GM19467 (cell line): ENCODE results near the gene LCN2.
"Not testable (repeated sequence)": the region's sequence is repeated elsewhere in the genome, so short reads cannot be mapped to it uniquely, and the experiment has no call there.

Experiments used
- ATAC-seq: cut with Tn5 transposase; IDR thresholded peaks from one replicate; pipeline ENCODE4 v1.9.1; 2021; ENCODE audit warnings: mild to moderate bottlenecking, moderate library complexity; ENCODE audit not compliant: unreplicated experiment

LCN2 gene

DNA sequence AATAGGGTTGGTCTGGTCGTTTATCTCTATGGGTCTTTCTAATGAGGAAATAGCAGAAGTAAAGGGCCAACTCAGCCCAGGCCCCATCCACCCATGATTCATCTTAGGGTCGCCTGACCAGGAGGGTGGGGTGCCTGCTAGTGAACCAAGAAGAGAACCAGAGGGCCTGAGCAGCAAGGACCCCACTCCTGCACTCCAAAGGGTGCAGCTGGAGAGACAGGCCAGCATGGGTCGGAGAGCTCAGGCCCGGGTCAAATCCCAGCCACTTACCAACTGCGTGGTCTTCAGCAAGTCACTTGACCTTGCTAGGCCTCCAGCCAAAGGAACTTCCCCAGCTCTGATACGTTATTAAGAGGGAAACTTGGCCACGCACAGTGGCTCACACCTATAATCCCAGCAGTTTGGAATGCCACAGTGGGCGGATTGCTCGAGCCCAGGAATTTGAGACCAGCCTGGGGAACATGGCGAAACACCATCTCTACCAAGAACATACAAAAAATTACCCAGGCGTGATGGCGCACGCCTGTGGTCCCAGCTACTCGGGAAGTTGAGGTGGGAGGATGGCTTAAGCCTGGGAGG, 15.1 kb downstream of the LCN2 start:
- no peak for ATAC-seq

DNA sequence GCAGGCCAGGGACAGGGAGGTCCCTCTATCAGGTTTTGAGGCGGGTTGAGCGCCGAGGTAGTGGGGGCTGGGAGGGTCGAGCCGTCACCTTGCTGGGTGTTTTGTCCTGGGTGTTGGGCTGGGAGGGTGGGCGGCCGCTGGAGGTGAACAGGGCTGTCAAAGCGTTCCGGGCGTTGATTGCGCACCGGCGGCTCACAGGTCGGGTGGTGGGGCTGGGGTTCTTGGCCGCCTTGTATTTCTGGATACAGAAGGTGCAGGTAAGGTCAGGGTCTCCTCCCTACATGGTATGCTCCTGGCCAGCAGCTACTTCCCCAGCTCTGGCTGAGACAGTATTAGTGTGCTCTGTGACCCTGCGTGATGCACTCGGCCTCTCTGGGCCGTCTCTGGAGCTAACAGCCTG, 16.9 kb downstream of the LCN2 start:
- no peak for ATAC-seq

DNA sequence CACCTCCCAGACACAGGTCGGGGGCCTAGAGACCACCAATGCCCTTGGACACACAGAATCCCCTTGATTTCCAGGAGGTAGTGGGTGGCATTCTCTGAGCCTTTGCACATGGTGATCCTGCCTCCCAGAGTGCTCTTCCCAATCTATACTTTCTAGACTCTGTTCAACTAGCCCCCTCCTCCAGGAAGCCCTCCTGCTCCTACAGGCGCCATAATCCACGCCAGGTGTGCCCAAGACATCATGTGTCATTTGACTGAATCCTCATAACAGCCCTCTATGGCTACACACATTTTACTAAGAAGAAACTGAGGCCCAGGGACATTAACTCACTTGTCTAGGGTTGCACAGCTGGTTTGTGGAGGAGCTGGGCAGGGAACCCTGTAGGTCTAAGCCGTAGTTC, 18.0 kb downstream of the LCN2 start:
- no peak for ATAC-seq

DNA sequence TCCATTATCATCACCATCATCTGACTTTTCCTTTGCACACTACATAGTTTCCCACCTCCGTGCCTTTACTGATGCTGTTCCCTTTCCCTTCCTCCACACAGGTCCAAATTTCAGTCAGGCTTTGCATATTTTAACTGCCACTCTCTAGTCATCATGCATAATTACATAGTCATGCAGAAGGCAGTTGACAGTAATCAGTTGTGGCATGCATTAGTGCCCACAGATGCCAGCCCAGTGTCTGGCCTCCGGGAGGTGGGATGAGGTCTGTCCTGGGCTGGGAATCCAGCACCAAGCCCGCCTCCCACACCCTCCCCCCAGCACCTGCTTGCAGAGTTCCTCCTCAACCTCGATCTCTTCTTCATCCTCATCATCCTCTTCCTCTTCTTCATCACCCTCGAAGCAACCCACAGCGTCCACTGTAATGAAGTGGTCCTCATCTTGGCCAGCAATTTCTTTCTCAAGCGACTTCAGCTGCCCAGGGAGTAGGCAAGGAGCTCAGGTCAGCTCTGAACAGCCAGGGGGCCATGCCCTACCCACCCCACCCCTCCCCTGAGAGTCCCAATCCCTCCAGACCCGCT, 19.6 kb downstream of the LCN2 start:
- no peak for ATAC-seq

DNA sequence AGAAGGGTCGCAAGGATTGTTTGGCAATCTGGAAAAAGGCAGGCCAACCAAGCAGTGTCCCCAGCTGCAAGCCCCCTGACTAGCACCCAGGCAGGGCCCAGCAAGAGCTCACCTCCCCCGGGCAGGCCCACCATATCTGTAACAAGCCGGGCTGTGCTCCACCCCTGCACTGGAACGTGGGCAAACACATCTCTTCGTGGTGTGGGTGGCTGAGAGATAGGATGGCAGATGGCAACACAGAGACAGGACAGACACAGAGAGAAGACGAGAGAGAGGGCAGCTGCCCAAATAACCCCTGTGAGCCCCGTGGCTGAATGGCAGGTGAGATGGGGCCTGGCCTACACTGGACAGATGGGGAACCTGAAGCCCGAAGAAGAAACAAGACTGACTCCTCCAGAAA, 20.2 kb downstream of the LCN2 start:
- no peak for ATAC-seq

DNA sequence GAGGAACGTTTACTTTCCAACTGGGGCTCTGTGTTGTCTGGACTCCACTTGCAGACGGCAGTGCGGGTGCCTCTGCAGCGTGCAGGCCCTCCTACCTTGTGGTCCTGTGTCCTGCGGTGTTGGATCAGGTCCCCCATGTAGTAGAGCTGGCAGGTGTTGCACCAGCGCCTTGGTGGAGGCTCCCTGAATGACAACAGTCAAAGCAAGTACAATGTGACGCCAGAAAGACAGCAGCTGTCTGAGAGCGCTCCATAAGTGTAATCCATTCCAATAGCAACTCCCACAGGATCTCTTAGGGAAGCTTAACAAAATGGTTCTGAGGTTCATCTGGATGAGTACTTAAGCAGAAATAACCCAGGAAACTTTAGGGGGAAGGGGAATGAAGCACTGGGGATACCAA, 20.7 kb downstream of the LCN2 start:
- ATAC-seq: no peak

DNA sequence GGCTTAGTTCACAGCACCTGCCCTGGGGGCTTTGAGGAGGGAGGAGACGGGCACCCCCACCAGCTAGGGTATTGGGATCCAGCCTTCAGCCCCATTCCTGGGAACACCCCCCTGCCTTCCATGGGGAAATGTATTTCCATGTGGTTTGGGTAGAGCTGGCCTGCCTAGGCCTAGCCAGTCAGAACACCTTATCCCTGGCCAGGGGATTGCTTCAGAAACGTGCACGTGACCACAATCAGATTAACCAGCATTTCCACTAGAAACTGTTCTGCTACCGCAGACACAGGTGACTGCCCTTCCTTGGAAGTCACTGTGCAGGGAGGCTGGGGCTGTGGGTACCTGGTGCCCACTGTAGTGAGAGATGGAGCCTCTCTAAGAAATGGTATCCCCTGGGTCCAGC, 24.8 kb downstream of the LCN2 start:
- no peak for ATAC-seq

DNA sequence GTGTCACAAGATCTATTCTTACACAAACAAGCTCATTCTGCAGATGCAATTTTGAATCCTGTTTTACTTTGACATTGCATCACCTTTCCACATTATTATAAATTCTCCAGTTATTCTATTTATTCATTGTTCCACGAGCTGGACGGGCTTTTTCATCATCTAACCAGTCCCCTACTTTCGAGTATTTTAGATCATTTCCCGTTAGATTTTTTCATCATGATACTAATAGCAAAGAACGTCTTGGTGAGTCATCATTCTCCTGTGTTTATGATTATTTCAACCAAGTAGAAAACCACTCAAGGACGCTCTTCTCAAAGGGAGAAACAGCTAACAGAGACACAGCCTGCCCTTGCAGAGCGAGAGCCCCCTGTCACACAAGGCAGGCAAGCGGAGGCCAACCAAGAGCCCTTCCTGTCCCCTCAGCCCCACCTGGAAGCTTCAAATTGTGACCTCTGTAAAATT, 25.9 kb downstream of the LCN2 start:
- no peak for ATAC-seq

DNA sequence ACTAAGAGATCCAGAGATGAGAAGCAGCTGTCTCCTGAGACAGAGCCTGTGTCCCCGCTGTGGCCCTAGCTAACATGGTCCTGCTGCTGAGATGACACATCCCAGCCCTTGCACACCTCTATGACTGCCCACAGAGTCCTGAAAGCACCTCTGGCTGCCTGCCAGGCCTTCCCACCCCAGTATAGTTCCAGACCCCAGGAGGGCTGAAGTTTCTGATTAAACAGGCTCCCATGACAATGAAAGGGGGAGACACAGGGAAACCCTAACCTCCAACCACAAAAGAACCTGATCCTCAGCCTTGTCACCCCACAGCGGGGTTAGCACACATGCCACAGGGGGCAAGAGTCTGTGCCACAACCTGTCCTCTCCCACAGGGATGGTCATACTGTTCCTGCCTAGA, 26.5 kb downstream of the LCN2 start:
- ATAC-seq: no peak

DNA sequence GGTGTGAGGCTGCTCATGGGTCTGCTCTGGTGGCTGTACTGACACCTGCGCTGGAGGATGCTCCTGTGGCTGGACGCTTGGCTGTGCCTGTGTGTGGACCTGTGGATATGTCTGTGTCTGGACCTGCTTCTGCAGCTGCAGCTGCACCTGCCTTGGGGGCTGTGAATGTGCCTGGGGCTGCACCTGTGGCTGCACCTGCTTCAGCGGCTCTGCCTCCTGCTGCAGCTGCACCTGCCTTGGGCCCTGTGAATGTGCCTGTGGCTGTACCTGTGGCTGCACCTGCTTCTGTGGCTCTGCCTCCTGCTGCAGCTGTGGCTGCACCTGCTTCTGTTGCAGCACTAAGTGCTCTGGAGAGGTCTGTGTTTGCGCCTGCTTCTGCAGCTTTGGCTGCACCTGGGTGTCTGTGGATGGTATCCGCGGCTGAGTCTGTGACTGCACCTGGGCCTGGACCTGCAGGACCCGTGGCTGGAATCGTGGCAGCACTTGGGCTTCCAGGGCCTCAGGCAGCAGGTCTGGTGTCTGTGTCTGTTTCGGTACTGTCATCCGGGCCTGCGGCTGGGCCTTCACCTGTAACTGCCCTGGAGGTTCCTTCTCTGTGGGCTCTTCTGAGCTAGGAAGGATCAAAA, 29.7 kb downstream of the LCN2 start:
- no peak for ATAC-seq

DNA sequence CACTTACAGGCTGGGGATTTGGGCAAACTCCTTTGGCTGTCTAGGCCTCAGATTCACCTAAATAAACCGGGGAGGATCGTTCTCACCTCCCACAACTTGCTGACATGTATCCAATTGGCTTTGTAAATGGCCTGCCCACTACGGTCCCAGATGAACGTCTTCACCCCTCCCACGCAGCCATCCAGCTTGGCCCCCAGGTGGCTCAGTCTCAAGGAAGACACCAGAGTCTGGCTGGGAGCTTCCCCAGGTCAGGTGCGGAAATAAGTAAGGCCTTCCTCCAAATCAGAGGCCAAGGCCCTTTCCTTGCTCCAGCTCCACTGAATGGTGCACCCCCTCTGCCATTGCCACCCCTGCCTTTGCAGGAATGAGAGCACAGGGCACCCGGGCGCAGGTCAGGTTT, 30.7 kb downstream of the LCN2 start:
- no peak for ATAC-seq

DNA sequence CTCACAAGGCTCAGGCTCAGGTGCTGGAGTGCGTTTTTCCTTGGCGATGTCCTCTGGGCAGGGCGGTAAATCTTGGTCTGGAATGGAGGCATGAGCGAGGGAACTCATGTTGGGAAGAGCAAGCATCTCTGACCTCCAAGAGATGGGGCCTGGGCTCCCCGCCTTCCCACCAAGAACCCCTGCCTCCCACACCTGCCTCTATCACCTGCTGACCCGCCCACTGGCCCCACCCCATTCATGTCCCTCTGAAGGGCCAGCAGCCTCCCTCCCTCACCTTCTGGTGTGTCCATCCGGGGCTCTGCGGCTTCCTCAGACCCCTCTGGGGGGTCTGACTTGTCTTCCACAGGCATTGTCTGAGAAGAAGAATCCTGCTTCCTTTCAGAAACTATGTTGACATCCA, 31.2 kb downstream of the LCN2 start:
- no peak for ATAC-seq

DNA sequence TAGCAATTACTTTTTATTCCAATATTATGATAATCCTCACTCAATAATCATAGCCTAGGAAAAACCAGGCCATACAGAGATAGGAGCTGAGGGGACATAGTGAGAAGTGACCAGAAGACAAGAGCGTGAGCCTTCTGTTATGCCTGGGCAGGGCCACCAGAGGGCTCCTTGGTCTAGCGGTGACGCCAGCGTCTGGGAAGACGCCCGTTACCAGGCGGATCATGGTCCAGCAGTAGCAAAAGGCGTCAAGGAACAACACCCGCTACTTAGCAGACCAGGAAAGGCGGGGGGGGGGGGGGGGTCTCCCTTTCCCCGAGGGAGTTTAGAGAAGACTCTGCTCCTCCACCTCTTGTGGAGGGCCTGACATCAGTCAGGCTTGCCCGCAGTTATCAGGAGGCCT, 32.2 kb downstream of the LCN2 start:
- ATAC-seq: not testable (repeated sequence)

DNA sequence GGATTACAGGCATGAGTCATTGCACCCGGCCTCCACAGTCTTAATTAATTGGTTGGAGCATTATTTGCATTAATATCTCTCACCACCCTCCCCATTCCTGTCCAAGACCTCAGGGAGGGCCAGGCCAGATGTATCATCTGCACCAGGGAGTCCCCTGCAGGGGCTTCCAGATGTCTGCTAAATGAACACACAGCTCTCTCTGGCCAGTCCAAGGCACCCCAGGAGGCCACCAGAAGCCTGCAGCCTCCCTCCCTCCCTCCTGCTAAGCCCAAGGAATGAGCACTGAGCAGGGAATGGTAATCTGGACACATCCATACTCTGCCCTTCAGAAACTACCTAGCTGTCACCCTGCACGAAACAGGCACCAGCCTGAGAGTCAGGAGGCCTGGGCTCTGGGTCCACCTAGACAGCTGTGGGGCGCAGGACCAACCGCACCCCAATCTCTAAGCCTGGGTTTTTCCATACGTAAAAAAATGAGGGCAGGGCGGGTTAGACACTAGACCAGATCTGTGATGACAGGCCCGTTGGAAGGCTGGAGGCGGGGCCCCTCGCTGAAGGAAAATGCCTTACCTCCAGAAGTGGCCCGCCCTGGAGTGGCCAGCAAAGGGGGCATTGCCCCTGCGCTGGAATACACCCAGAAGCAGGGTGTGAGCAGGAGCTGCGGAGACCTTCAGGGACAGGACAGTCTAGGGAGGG, 33.8 kb downstream of the LCN2 start:
- no peak for ATAC-seq

DNA sequence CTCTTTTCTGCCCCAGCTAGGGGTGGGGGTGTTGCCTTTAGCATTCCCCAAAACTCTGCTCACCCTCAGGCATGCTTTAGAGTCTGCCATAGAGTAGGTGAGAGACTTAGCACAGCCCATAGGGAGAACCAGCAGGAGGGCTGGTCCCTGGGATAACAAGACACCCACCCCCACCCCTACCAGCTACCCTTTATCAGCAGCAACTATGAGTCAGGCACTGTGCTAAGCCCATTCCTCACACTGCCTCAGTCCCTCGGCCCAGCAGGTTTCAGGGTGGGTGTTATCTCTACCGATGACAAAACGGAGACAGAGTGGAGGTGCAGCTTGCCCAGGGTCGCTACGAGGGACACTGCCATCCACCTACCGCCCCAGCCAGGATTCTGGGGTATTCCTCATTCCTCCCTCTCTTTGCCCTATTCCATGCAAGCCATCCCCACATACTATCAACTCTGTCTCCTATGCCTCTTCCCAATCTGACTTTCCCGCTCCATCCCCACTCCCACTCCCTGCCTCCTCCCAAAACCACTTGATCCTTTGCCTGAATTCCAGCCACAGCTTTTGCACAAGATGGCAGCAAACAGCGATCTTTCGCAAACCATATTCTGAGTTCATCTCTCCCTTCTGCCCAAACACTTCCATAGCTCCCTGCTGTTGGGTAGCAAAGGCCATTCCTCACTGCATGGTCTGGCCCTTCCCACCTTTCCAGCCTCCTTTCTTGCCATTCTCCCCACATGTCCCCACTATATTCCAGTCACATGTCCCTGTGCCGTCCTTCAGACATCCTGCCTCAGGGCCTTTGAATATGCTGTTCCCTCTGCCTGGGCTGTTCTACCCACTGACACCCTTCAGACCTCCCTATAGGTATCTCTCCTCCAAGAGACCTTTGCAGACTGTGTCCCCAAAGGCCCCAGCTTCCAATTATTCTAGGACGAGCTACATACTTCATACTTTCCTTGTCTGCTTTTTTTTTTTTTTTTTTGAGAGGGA, 37.0 kb downstream of the LCN2 start:
- ATAC-seq: no peak

DNA sequence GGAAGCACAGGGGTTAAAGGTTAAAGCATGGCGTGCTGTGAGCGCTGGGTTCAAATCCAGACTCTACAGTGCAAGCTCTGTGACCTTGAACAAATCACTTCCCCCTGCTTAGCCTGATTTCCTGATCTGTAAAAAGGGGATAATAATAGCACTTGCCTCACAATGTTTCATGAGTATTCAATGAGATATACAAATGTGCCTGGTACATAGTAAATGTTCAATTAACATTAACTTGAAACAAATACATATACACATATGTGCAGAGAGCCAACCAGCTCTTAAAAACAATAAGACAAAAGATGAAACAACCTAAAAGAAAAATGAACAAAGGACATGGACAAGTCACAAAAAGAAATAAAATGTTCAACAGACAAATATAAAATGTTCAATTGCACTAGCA, 38.1 kb downstream of the LCN2 start:
- ATAC-seq: no peak

DNA sequence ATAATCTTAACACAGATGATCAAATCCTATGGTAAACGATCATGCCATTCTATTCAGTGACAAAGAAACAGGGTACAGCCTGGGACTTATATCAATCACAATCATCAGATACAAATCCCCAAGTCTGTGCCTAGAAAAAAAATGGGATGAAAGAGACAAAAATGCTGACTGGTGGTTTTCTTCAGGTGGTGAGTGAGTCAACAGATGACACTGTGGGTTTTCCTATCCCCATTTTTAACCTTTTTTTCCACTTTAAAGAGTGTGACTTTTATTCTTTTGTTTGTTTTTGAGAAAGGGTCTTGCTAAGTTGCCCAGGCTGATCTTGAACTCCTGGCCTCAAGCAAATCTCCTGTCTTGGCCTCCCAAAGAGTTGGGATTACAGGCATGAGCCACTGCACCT, 39.0 kb downstream of the LCN2 start:
- ATAC-seq: no peak

DNA sequence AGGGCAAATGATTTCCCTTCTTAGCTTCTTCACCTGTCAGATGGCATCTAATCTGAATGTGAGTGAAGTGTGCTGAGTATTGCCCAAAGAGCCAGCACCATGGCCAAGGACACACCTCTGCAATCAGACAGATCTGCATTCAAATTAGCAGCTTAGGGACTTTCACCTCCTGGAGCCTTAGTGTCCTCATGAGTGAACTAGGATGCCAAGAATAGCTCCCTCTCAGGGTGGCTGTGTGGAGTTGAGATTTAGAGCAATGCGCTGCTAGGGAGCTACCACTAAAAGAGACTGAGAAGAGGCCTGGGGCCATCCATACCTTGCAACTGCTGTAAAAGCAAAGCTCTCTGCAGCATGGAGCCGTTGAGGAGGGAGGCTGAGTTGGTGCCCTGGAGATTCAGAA, 40.8 kb downstream of the LCN2 start:
- ATAC-seq: no peak

DNA sequence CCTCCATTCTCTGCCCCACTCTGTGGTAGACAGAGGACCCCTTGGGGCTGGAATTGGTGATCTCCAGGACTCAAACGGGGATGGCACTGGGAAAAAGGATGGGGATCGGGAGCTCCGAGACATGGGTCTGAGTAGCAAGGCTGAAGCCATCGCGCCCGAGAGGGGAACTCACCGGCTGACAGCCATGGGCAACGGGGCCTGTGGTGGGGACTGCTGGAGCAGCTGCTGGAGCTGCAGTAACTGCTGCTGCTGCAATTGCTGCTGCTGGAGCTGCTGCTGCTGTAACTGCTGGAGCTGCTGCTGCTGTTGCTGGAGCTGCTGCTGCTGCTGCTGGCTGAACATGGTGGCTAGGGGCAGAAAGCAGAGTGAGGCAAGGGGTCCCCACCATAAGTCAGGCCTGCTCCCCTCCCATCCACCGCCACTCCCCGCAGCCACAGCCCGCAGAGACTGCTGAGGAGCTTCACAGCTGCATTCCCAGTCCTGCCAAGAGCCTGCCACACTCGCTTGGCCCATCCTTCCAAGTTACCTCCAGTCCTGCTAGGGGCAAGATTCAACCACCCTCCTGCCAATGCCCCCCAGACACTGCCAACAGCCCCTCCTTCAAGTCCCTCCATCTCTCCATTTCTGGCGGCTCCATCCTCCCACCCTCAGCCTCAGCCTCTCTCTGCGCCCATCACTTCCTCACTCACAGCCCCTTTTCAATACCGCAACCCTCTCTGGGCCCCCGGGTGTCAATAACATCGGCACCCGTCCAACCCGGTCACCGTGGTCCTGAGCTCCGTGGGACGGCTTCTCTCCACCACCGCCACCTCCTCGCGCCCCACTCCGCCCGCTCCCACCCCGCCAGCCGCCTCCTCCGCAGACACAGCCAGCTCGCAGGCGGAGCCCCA, 41.5 kb downstream of the LCN2 start:
- no peak for ATAC-seq
